PC-3 (cell line): ENCODE measurements around the gene CNPY4.

Experiments
- CTCF ChIP-seq: fragments of 300-600 bp; sonication (generic); conservative IDR thresholded peaks from 2 replicates; pipeline ENCODE4 v1.5.1; 2017; ENCODE audit warnings: antibody characterized with exemption, low read depth, mild to moderate bottlenecking, low read length
- EZH2 ChIP-seq: fragments of 300-600 bp; sonication (generic); IDR thresholded peaks from one replicate; pipeline ENCODE4 v1.6.1; 2017; ENCODE audit warnings: antibody characterized with exemption, mild to moderate bottlenecking, low read length; ENCODE audit not compliant: unreplicated experiment
- EZH2phosphoT487 ChIP-seq: fragments of 300-600 bp; sonication (generic); IDR thresholded peaks from 2 replicates; pipeline ENCODE4 v1.6.1; 2018; ENCODE audit warnings: mild to moderate bottlenecking, antibody characterized with exemption, low read length, borderline replicate concordance

DNA sequence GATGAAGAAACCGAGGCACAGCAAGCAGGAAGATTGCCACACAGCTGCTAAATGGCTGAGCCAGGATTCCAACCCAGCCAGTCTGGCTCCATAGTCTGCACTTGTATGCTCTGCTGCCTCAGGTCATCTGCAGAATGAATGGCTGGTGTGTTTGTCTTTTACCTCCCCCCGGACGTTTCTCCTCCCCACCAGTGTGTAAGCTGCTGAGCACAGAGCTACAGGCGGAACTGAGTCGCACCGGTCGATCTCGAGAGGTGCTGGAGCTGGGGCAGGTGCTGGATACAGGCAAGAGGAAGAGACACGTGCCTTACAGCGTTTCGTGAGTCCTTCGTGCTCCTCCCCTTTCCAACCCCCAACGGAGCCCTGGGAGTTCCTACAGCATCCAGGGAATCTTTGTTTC lies 2.6 kb downstream of the CNPY4 start:
- TF ChIP-seq CTCF (no peak), EZH2 (no peak), EZH2phosphoT487 (no peak)
